GM12891 (cell line): ENCODE results near the gene AIG1.

ENCODE experiments used
- PAX5 ChIP-seq: IDR thresholded peaks from 2 replicates; pipeline ENCODE4 v1.6.1; 2011; ENCODE audit warnings: low read length, moderate library complexity, mild to moderate bottlenecking; ENCODE audit not compliant: insufficient read depth, severe bottlenecking
- POLR2A ChIP-seq: IDR thresholded peaks from 2 replicates; pipeline ENCODE4 v1.6.1; 2011; ENCODE audit warnings: low read depth, low read length, control low read depth
- POLR2AphosphoS5 ChIP-seq: IDR thresholded peaks from 2 replicates; pipeline ENCODE4 v1.6.1; 2011; ENCODE audit warnings: low read depth, low read length, control low read depth
- SPI1 ChIP-seq: IDR thresholded peaks from 2 replicates; pipeline ENCODE4 v1.6.1; 2011; ENCODE audit warnings: low read depth, low read length, control low read depth
- TAF1 ChIP-seq: IDR thresholded peaks from 2 replicates; pipeline ENCODE4 v1.6.1; 2011; ENCODE audit warnings: low read depth, low read length, control low read depth

DNA sequence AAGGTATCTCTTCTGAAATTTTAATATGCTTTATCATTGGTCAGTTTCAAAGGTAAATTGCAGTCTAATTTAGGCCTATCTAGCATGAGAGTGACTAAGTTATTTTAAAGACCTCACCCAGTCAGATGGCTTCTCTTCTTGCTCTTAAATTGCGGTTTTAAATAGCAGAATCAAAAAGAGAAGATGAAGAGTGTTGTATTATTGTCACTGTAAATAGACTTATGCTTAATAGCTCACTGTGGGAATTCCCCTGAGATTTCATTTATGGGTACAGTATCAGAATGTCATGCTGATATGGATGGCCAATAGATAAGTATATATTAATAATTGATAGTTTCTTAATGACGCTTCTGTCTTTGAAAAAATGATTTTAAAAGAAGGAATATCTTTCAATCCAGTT, 35.7 kb downstream of the AIG1 start:
- TF ChIP-seq TAF1 (no peak), POLR2A (no peak), SPI1 (no peak), POLR2AphosphoS5 (no peak), PAX5 (no peak)
